GM10248 (cell line): ENCODE data around the gene KCTD5.
"Not testable (repeated sequence)": the region's sequence is repeated elsewhere in the genome, so short reads cannot be mapped to it uniquely, and the experiment has no call there.

Experiments
- CTCF ChIA-PET: fragments of 300-600 bp; sonication (Branson Sonifier 250); formaldehyde crosslinking; extraction: SDS; loops from one replicate; lab custom pipeline; 2021; ENCODE audit warnings: antibody characterized with exemption; lab: Yijun Ruan, JAX
- POLR2A ChIA-PET: fragments of 350-650 bp; sonication (Branson Sonifier 250); formaldehyde crosslinking; extraction: SDS; loops from one replicate; lab custom pipeline; 2020; ENCODE audit warnings: antibody characterized with exemption; lab: Yijun Ruan, JAX
- DNase-seq: peaks from one replicate; pipeline ENCODE4 v3.0.0; 2012; ENCODE audit errors: extremely low spot score
- CTCF ChIP-seq: IDR thresholded peaks from 2 replicates; pipeline ENCODE4 v1.5.1; 2012; ENCODE audit warnings: mild to moderate bottlenecking, low read depth; ENCODE audit errors: extremely low read depth, missing control alignments, control extremely low read depth

The KCTD5 gene

GRCh38 chr16:2692251-2692947 lies 10.1 kb downstream of the KCTD5 start:
- ChIA-PET CTCF (interaction anchor here (1.4 kb wide), 1 partner anchor 46 kb away, joined by 3 read pairs; no protein-coding TSS in a partner anchor), POLR2A (interaction anchor here (0.5 kb wide), 1 partner anchor 1330 kb away, joined by 3 read pairs; no protein-coding TSS in a partner anchor)
- no peak for DNase-seq
- TF ChIP-seq CTCF = no peak

- TF ChIP-seq CTCF = no peak
- POLR2A ChIA-PET = no interaction called here
- no peak for DNase-seq
- CTCF ChIA-PET = no interaction called here
These were observed 10.8 kb downstream of the KCTD5 start for GRCh38 chr16:2692948-2693651.

- POLR2A ChIA-PET, CTCF ChIA-PET, DNase-seq: not testable (repeated sequence)
These were observed 14.4 kb downstream of the KCTD5 start for GRCh38 chr16:2696601-2697250.

GRCh38 chr16:2697401-2697948 lies 15.2 kb downstream of the KCTD5 start:
- CTCF ChIA-PET = no interaction called here
- no peak for TF ChIP-seq CTCF
- POLR2A ChIA-PET = no interaction called here
- DNase-seq = no peak

- no peak for TF ChIP-seq CTCF
- no peak for DNase-seq
- ChIA-PET CTCF (no interaction called here), POLR2A (interaction anchor here (0.7 kb wide), 1 partner anchor 92 kb away, joined by 3 read pairs; no protein-coding TSS in a partner anchor)
These were observed 16.0 kb downstream of the KCTD5 start for GRCh38 chr16:2698103-2698870.

DNA sequence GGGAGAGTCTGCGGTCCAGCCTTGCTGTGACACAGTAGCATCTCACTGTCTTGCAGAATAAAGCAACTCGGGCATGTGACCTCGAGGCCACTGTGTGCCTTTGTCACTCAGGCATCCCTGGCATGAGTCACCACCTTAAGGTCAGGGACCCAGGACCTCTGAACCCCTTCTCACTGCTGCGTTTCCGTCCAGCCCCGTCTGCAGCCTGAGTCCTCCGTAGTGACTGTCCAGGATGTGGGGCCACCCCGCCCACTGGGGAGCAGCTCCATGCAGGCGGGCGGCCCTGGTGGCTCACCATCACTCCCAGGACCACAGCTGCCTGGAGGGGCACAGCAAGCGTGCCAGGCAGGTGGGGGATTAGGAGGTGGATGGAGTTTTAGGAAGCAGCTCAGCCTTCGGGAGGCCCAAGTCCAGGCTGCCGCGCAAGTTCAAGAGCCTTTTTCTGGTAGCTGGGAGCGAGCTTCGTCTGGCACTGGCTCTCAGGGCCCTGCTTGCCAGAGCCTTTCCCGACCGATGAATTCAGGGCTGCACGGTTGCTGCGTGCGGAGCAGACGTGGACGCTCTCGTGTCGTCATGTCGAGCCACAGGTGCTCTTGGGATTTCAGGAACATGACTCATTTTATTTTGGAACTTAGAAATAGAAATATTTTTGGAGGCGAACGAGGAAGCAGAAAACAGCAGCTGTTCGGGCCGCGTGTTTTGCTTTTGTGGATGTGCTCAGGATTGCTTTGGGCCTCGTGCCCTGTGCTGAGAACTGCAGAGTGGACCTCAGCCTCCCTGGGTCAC lies 16.8 kb downstream of the KCTD5 start:
- ChIA-PET CTCF (no interaction called here), POLR2A (interaction anchor here (0.7 kb wide), 1 partner anchor 91 kb away, joined by 3 read pairs; no protein-coding TSS in a partner anchor)
- TF ChIP-seq CTCF = no peak
- DNase-seq = no peak
